Epithelial cell of esophagus (primary cell): ENCODE results near the gene PMM2.
"Not testable (repeated sequence)": the region's sequence is repeated elsewhere in the genome, so short reads cannot be mapped to it uniquely, and the experiment has no call there.

Experiments used
- DNase-seq: peaks from one replicate; pipeline ENCODE4 v3.0.0; 2010; ENCODE audit warnings: low read depth
- H3K4me3 ChIP-seq: 2 replicates; pipeline ENCODE4 v1.5.1; 2011; ENCODE audit warnings: mild to moderate bottlenecking, low read length, control low read depth
- CTCF ChIP-seq: IDR thresholded peaks from 2 replicates; pipeline ENCODE4 v1.5.1; 2011; ENCODE audit warnings: low read depth, mild to moderate bottlenecking, low read length, control low read depth, inconsistent platforms; ENCODE audit not compliant: insufficient read depth; ENCODE audit errors: missing control alignments

Gene PMM2

GRCh38 chr16:8831871-8832716 lies 34.5 kb downstream of the PMM2 start:
- TF ChIP-seq CTCF, result no peak
- no peak for DNase-seq
- H3K4me3 ChIP-seq, result no peak overlapping the region

- DNase-seq, result no peak
- TF ChIP-seq CTCF, result no peak
Observed at GRCh38 chr16:8832717-8833105, 35.1 kb downstream of the PMM2 start.

GRCh38 chr16:8836797-8837196 lies 39.2 kb downstream of the PMM2 start:
- H3K4me3 ChIP-seq, DNase-seq: not testable (repeated sequence)

More at GRCh38 chr16:8832717-8833105, 35.1 kb downstream of the PMM2 start:
- no peak overlapping the region for H3K4me3 ChIP-seq

GRCh38 chr16:8837594-8837993 lies 40.0 kb downstream of the PMM2 start:
- DNase-seq, H3K4me3 ChIP-seq: not testable (repeated sequence)

- H3K4me3 ChIP-seq, DNase-seq: not testable (repeated sequence)
Observed at GRCh38 chr16:8842016-8842415, 44.4 kb downstream of the PMM2 start.

GRCh38 chr16:8843296-8843695 lies 45.7 kb downstream of the PMM2 start:
- not testable (repeated sequence) for DNase-seq, H3K4me3 ChIP-seq

GRCh38 chr16:8845699-8846298 lies 48.2 kb downstream of the PMM2 start:
- no peak for TF ChIP-seq CTCF

GRCh38 chr16:8846401-8846932 lies 48.8 kb downstream of the PMM2 start:
- TF ChIP-seq CTCF, result no peak
- no peak for DNase-seq
- no peak overlapping the region for H3K4me3 ChIP-seq

More at GRCh38 chr16:8845699-8846298, 48.2 kb downstream of the PMM2 start:
- H3K4me3 ChIP-seq, result no peak overlapping the region
- DNase-seq, result no peak

- H3K4me3 ChIP-seq, result no peak overlapping the region
- no peak for TF ChIP-seq CTCF
- DNase-seq, result no peak
Observed at GRCh38 chr16:8847145-8847544, 49.5 kb downstream of the PMM2 start.
